ENCODE results near the gene FAM170B.

DNA sequence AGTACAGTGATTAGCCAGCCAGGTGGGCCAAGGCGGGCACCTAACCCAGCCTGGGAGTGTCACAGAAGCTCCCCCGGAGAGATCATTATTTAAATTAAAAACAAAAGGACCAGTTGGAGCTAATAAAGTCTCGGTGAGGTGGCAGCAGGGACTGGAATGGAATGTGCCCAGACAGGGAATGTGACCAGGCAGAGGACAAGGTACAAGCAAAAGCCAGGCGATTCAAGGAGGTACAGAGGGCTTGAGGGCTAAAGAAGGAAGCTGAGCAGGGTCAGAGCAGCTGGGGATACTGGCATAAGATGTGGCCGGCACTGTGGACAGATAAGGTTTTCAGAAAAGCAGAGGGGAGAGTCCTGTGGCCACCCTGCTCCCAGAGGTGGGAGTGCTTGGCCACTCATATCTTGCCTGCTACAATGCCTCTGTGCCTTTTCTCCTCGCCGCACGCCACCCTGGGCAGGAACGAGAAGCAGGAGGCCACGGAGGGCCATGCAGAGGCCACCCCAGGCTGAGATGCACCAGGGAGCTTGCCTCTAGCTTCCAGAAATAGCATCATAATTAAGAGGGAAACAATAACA is 41.2 kb upstream of the FAM170B start:
- TF ChIP-seq, protein P1, sequence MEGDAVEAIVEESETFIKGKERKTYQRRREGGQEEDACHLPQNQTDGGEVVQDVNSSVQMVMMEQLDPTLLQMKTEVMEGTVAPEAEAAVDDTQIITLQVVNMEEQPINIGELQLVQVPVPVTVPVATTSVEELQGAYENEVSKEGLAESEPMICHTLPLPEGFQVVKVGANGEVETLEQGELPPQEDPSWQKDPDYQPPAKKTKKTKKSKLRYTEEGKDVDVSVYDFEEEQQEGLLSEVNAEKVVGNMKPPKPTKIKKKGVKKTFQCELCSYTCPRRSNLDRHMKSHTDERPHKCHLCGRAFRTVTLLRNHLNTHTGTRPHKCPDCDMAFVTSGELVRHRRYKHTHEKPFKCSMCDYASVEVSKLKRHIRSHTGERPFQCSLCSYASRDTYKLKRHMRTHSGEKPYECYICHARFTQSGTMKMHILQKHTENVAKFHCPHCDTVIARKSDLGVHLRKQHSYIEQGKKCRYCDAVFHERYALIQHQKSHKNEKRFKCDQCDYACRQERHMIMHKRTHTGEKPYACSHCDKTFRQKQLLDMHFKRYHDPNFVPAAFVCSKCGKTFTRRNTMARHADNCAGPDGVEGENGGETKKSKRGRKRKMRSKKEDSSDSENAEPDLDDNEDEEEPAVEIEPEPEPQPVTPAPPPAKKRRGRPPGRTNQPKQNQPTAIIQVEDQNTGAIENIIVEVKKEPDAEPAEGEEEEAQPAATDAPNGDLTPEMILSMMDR (conservative IDR thresholded peaks at IDR 0.05) = no peak
- TF ChIP-seq ZFX (IDR thresholded peaks at IDR 0.05) = no peak

Measured in C4-2B (cell line).